ENCODE measurements around the gene ZNF697. TPM values are rescaled to one million over a fixed set of nuclear protein-coding genes. Genes with fewer than 3 reads are reported as not detected.

Gene ZNF697
- total RNA-seq, 2 donors from 2014 or later: 4.9 to 8.6 TPM

- TF ChIP-seq CTCF (IDR thresholded peaks at IDR 0.05) (no peak), POLR2A (IDR thresholded peaks at IDR 0.05) (no peak)
- no peaks in the 10 kb centered on the region for H3K36me3 ChIP-seq (replicated peaks in 1 of 2; ENCODE audit: insufficient read depth in 1 of 2, low read depth in 2 of 2)
- H3K4me3 ChIP-seq: no peak overlapping the region
- no peak for DNase-seq
- 79 to 83% methylated on average over 2 of the region's 2 CpGs for WGBS, 2 donors
- no peaks in the 10 kb centered on the region for H3K27me3 ChIP-seq
- peaks cover 13% of the 10 kb centered on the region for H3K4me1 ChIP-seq
- intact Hi-C loops (cut with DNase I): no loop called here
- ATAC-seq: no peak
- no peak overlapping the region for H3K27ac ChIP-seq
- H3K9me3 ChIP-seq: no peaks in the 10 kb centered on the region
Measured at GRCh38 chr1:119680723-119681122, 32.7 kb upstream of the ZNF697 start.

GRCh38 chr1:119680193-119680592, 32.1 kb upstream of the ZNF697 start:
- H3K4me3 ChIP-seq: no peak overlapping the region
- intact Hi-C loops (cut with DNase I): no loop called here
- 90 to 96% methylated on average over 3 of the region's 3 CpGs for WGBS, 2 donors
- H3K9me3 ChIP-seq: no peaks in the 10 kb centered on the region
- H3K27ac ChIP-seq: no peak overlapping the region
- peaks cover 18% of the 10 kb centered on the region for H3K4me1 ChIP-seq
- no peak for DNase-seq
- H3K27me3 ChIP-seq: no peaks in the 10 kb centered on the region
- no peaks in the 10 kb centered on the region for H3K36me3 ChIP-seq (replicated peaks in 1 of 2; ENCODE audit: insufficient read depth in 1 of 2, low read depth in 2 of 2)
- TF ChIP-seq POLR2A (IDR thresholded peaks at IDR 0.05): no peak
- no peak for TF ChIP-seq CTCF (IDR thresholded peaks at IDR 0.05)
- ATAC-seq: no peak

GRCh38 chr1:119679223-119679622, 31.2 kb upstream of the ZNF697 start:
- Histone ChIP-seq H3K4me3 (no peak overlapping the region), H3K27me3 (no peaks in the 10 kb centered on the region), H3K36me3 (replicated peaks in 1 of 2; ENCODE audit: insufficient read depth in 1 of 2, low read depth in 2 of 2) (no peaks in the 10 kb centered on the region), H3K9me3 (no peaks in the 10 kb centered on the region), H3K27ac (no peak overlapping the region), H3K4me1 (peaks cover 21% of the 10 kb centered on the region)
- TF ChIP-seq POLR2A (IDR thresholded peaks at IDR 0.05): no peak
- TF ChIP-seq CTCF (IDR thresholded peaks at IDR 0.05): no peak
- intact Hi-C loops (cut with DNase I): no loop called here
- DNase-seq (no peak), ATAC-seq (no peak)
- 88 to 96% methylated on average over 1 of the region's 1 CpG for WGBS, 2 donors

GRCh38 chr1:119676571-119677206, 28.6 kb upstream of the ZNF697 start:
- no peaks in the 10 kb centered on the region for H3K9me3 ChIP-seq
- H3K27ac ChIP-seq: peak overlapping the region in 3 of 4 donors; percentile 63 to 83 (median 72)
- peaks cover 27% of the 10 kb centered on the region for H3K4me1 ChIP-seq
- H3K4me3 ChIP-seq: no peak overlapping the region
- peak in 4 of 7 experiments; percentile 15 to 35 (median 24) for TF ChIP-seq CTCF (IDR thresholded peaks at IDR 0.05)
- TF ChIP-seq POLR2A (IDR thresholded peaks at IDR 0.05): no peak
- H3K27me3 ChIP-seq: no peaks in the 10 kb centered on the region
- intact Hi-C loops (cut with DNase I): no loop called here
- H3K36me3 ChIP-seq (replicated peaks in 1 of 2; ENCODE audit: insufficient read depth in 1 of 2, low read depth in 2 of 2): no peaks in the 10 kb centered on the region
- ATAC-seq (peak; percentile 65), DNase-seq (peak; percentile 19 to 43 (median 24))
- WGBS, 2 donors: 73 to 84% methylated on average over 8 of the region's 8 CpGs
